ENCODE data around the gene PDK2. TPM values are rescaled to one million over a fixed set of nuclear protein-coding genes. Genes with fewer than 3 reads are reported as not detected.
A peak's percentile ranks its signal among the peaks of the same experiment; 100 is the strongest.

The PDK2 gene
- total RNA-seq, 1 donor from 2014 or later = 12.6 TPM

- no peaks in the 10 kb centered on the region for H3K9me3 ChIP-seq (ENCODE audit: low read depth)
- DNase-seq (ENCODE audit: low spot score) = no peak
- peaks cover 38% of the 10 kb centered on the region for H3F3A ChIP-seq (ENCODE audit: low read depth)
- H3K27me3 ChIP-seq = peaks cover 10% of the 10 kb centered on the region
- no peak overlapping the region for H2AFZ ChIP-seq (replicated peaks)
- no peak overlapping the region for H3K27ac ChIP-seq
- TF ChIP-seq CTCF (IDR thresholded peaks at IDR 0.05) (no peak), EZH2 (IDR thresholded peaks at IDR 0.05) (no peak), EZH2phosphoT487 (IDR thresholded peaks at IDR 0.05) (no peak)
- H4K20me1 ChIP-seq (ENCODE audit: low read depth) = peaks cover 4% of the 10 kb centered on the region
- H3K4me2 ChIP-seq = no peak overlapping the region
- Mint-ChIP-seq H3K4me1 (peaks cover 39% of the 10 kb centered on the region), H3K27ac (peak overlapping the region; percentile 81), H3K27me3 (ENCODE audit: insufficient read depth, low read depth) (peaks cover 14% of the 10 kb centered on the region), H3K9me3 (no peaks in the 10 kb centered on the region), H3K4me3 (no peak overlapping the region), H3K36me3 (peaks cover 7% of the 10 kb centered on the region)
- no peaks in the 10 kb centered on the region for H3K79me2 ChIP-seq (ENCODE audit: low read depth)
- no peak overlapping the region for H3K9ac ChIP-seq
- H3K36me3 ChIP-seq = no peaks in the 10 kb centered on the region
- H3K4me3 ChIP-seq = no peak overlapping the region
- peaks cover 28% of the 10 kb centered on the region for H3K4me1 ChIP-seq
Measured at GRCh38 chr17:50112694-50113093, 17.5 kb downstream of the PDK2 start.

- H3K27me3 ChIP-seq = peaks cover 19% of the 10 kb centered on the region
- H3K27me3 Mint-ChIP-seq (ENCODE audit: insufficient read depth, low read depth) = peaks cover 16% of the 10 kb centered on the region
- H3K79me2 ChIP-seq (ENCODE audit: low read depth) = no peaks in the 10 kb centered on the region
- peaks cover 43% of the 10 kb centered on the region for H3F3A ChIP-seq (ENCODE audit: low read depth)
- TF ChIP-seq EZH2 (IDR thresholded peaks at IDR 0.05) (no peak), EZH2phosphoT487 (IDR thresholded peaks at IDR 0.05) (no peak), CTCF (IDR thresholded peaks at IDR 0.05) (no peak)
- no peak for DNase-seq (ENCODE audit: low spot score)
- H3K4me3 ChIP-seq = no peak overlapping the region
- peaks cover 4% of the 10 kb centered on the region for H4K20me1 ChIP-seq (ENCODE audit: low read depth)
- H3K27ac ChIP-seq = no peak overlapping the region
- H3K27ac Mint-ChIP-seq = no peak overlapping the region
- peaks cover 38% of the 10 kb centered on the region for H3K4me1 Mint-ChIP-seq
- peaks cover 6% of the 10 kb centered on the region for H3K36me3 Mint-ChIP-seq
- H3K9ac ChIP-seq = no peak overlapping the region
- H3K4me3 Mint-ChIP-seq = no peak overlapping the region
- H3K4me2 ChIP-seq = no peak overlapping the region
- H3K36me3 ChIP-seq = no peaks in the 10 kb centered on the region
- H2AFZ ChIP-seq (replicated peaks) = no peak overlapping the region
- H3K4me1 ChIP-seq = peaks cover 28% of the 10 kb centered on the region
- H3K9me3 Mint-ChIP-seq = no peaks in the 10 kb centered on the region
- H3K9me3 ChIP-seq (ENCODE audit: low read depth) = no peaks in the 10 kb centered on the region
Measured at GRCh38 chr17:50113624-50114320, 18.6 kb downstream of the PDK2 start.

DNA sequence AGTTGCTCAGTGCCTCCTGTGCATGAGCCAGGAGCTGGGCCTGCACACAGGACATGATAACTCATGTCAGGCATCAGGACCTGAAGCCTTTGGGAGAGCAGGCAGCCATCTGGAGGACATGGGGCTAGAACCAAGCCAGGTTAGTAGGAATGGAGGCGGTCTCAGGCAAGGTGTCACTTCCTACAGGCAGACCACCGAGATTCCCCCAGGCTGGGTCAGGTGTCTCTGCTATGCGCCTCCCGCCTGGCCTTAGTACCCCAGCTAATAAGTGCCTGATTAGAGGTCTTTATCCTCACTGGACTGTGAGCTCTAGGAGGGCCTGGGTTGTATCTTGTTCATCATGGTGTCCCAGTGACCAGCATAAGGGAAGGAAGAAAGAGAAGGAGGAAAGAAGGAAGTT is 19.2 kb downstream of the PDK2 start:
- Histone ChIP-seq H3K4me1 (peaks cover 28% of the 10 kb centered on the region), H3K27ac (no peak overlapping the region), H3K4me2 (no peak overlapping the region), H3K27me3 (peaks cover 22% of the 10 kb centered on the region), H3K9me3 (ENCODE audit: low read depth) (no peaks in the 10 kb centered on the region), H3K4me3 (no peak overlapping the region), H4K20me1 (ENCODE audit: low read depth) (peaks cover 4% of the 10 kb centered on the region), H3K79me2 (ENCODE audit: low read depth) (no peaks in the 10 kb centered on the region), H3F3A (ENCODE audit: low read depth) (peaks cover 43% of the 10 kb centered on the region), H3K36me3 (no peaks in the 10 kb centered on the region), H3K9ac (no peak overlapping the region), H2AFZ (replicated peaks) (no peak overlapping the region)
- Mint-ChIP-seq H3K4me3 (no peak overlapping the region), H3K4me1 (peaks cover 38% of the 10 kb centered on the region), H3K27me3 (ENCODE audit: insufficient read depth, low read depth) (peaks cover 16% of the 10 kb centered on the region), H3K9me3 (no peaks in the 10 kb centered on the region), H3K36me3 (peaks cover 7% of the 10 kb centered on the region), H3K27ac (no peak overlapping the region)
- no peak for TF ChIP-seq EZH2phosphoT487 (IDR thresholded peaks at IDR 0.05)
- no peak for TF ChIP-seq EZH2 (IDR thresholded peaks at IDR 0.05)
- no peak for TF ChIP-seq CTCF (IDR thresholded peaks at IDR 0.05)
- DNase-seq (ENCODE audit: low spot score) = no peak

Data from neural progenitor cell (in vitro differentiated cells).